ENCODE data around the gene SPTB. TPM values are rescaled to one million over a fixed set of nuclear protein-coding genes. Genes with fewer than 3 reads are reported as not detected.

Gene SPTB
- total and polyA plus RNA-seq, 10 donors, result 0.06 to 20.9 (median 3.9) TPM

DNA sequence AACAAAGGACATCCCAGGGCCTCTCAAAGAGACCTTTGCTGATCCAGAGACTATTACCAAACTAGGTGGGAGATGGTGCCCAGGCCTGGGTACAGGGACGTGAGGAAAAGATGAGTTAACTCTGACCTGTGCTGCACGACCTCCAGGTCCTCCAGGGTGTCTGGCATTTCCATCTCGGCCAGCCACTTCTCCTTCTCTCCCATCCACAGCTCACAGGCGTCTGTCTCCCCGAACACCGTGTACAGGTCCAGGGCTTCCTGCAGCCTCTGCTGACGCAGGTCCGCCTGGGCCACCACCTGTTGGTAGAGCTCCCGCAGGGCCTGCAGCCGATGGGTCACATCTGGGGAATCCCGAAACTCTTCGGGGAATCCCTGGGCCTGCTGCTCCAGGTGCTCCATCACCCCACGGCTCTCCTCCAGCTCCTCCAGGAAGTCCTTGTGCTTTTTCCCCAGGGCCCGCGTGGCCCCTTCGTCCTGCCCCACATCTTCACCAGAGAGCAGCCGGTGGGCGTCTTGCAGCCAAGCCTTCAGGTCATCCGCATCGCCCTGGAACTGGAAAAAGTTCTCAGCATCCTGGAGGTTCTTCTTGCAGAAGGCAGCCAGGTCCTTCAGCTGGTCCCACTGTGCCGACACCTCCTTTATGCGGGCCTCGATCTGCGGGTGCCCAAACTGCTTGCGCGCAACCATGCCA is 86.7 kb downstream of the SPTB start:
- H3K4me3 ChIP-seq, result no peak overlapping the region

DNA sequence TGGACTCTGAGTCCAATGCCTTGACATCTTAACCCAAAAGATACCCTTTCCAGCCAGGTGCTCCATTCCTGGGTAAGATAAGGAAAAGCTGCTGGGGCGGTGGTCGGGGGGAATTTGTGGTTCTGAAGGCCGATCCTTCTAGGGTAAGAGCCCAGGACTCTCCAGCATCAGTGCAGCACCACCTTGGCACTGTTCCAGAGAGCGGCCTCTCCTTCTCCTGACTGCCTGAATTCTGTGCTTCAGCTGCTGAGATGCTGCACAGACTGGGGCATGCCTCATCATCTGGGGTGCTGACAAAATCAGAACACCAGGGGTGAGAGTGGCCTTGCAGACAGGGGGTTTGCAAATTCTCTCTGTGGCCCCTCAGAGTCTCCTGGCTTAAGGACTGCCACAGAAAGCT is 87.5 kb downstream of the SPTB start:
- 82 to 92% (median 89%) methylated on average over 2 to 4 of the region's 4 CpGs for WGBS, 5 donors
- intact Hi-C loops (cut with DNase I; ENCODE audit: low total_unique reads), result no loop called here
- DNase-seq, result no peak

More for the DNA sequence above, 86.7 kb downstream of the SPTB start:
- TF ChIP-seq POLR2A (IDR thresholded peaks at IDR 0.05) (no peak), POLR2AphosphoS5 (IDR thresholded peaks at IDR 0.05) (no peak)
- TF ChIP-seq, protein P1, sequence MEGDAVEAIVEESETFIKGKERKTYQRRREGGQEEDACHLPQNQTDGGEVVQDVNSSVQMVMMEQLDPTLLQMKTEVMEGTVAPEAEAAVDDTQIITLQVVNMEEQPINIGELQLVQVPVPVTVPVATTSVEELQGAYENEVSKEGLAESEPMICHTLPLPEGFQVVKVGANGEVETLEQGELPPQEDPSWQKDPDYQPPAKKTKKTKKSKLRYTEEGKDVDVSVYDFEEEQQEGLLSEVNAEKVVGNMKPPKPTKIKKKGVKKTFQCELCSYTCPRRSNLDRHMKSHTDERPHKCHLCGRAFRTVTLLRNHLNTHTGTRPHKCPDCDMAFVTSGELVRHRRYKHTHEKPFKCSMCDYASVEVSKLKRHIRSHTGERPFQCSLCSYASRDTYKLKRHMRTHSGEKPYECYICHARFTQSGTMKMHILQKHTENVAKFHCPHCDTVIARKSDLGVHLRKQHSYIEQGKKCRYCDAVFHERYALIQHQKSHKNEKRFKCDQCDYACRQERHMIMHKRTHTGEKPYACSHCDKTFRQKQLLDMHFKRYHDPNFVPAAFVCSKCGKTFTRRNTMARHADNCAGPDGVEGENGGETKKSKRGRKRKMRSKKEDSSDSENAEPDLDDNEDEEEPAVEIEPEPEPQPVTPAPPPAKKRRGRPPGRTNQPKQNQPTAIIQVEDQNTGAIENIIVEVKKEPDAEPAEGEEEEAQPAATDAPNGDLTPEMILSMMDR (IDR thresholded peaks at IDR 0.05 in 8 of 11, conservative IDR thresholded peaks at IDR 0.05 in 3 of 11), result no peak
- DNase-seq, result no peak
- 89 to 94% (median 92%) methylated on average over 26 of the region's 26 CpGs for WGBS, 5 donors
- Histone ChIP-seq H3K27ac (no peak overlapping the region), H3K27me3 (replicated peaks in 1 of 7) (no peaks in the 10 kb centered on the region), H3K4me1 (peaks cover 0 to 7% (median 0%) of the 10 kb centered on the region in 6 donors), H3K36me3 (no peaks in the 10 kb centered on the region), H3K9me3 (no peaks in the 10 kb centered on the region)
- intact Hi-C loops (cut with DNase I; ENCODE audit: low total_unique reads), result no loop called here

DNA sequence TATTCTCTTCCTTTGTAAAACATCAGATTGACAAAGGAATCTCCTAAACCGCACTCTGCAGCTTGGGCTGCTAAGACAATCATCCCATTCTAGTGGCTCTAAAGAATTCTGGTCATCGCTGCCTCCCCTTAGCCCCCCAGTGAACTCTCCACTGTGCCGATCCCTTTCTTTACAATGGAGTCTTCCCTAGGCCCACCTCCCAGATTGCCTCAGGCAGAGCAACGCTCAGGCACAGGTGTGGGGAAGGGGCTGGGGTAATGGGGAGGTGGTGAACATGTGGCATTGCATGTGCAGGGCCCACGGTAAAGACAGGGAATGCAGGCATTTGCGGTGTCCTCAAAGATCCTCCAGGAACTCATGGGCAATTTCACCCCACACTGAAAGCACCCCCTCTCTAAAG is 89.2 kb downstream of the SPTB start:
- H3K27ac ChIP-seq, result no peak overlapping the region
- intact Hi-C loops (cut with DNase I; ENCODE audit: low total_unique reads), result no loop called here
- H3K9me3 ChIP-seq, result no peaks in the 10 kb centered on the region
- WGBS, 5 donors, result 83 to 89% (median 86%) methylated on average over 6 of the region's 6 CpGs
- no peak for DNase-seq
- TF ChIP-seq, protein P1 (IDR thresholded peaks at IDR 0.05 in 8 of 11, conservative IDR thresholded peaks at IDR 0.05 in 3 of 11), result no peak
- no peak for TF ChIP-seq POLR2AphosphoS5 (IDR thresholded peaks at IDR 0.05)
- TF ChIP-seq POLR2A (IDR thresholded peaks at IDR 0.05), result no peak
- H3K4me3 ChIP-seq, result no peak overlapping the region
- H3K4me1 ChIP-seq, result peaks cover 0 to 17% (median 8%) of the 10 kb centered on the region in 6 donors
- no peaks in the 10 kb centered on the region for H3K27me3 ChIP-seq (replicated peaks in 1 of 7)
- no peaks in the 10 kb centered on the region for H3K36me3 ChIP-seq

More for the DNA sequence above, 87.5 kb downstream of the SPTB start:
- H3K4me3 ChIP-seq, result no peak overlapping the region
- TF ChIP-seq POLR2A (IDR thresholded peaks at IDR 0.05) (no peak), POLR2AphosphoS5 (IDR thresholded peaks at IDR 0.05) (no peak)
- TF ChIP-seq, protein P1 (IDR thresholded peaks at IDR 0.05 in 8 of 11, conservative IDR thresholded peaks at IDR 0.05 in 3 of 11), result no peak
- peaks cover 0 to 9% (median 1%) of the 10 kb centered on the region in 6 donors for H3K4me1 ChIP-seq
- no peaks in the 10 kb centered on the region for H3K36me3 ChIP-seq
- H3K27ac ChIP-seq, result no peak overlapping the region
- no peaks in the 10 kb centered on the region for H3K27me3 ChIP-seq (replicated peaks in 1 of 7)
- no peaks in the 10 kb centered on the region for H3K9me3 ChIP-seq

DNA sequence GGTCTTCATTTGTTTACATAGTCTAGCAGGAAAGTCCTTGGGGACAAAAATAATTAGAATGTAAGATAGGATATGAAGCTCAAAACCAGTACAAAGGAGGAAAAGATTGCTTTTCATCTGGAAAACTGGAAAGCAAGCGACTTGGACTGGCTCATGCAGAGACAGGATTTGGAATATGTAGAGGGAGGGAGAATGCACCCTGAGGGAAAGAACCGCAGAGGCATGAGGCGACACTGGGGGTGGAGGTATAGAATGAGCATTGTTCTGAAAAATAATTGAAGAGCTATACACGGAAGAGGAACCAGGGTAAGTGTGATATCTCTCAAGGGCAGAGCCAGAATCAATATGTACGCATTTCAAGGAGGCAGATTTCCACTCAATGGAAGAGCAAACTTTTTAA is 90.0 kb downstream of the SPTB start:
- intact Hi-C loops (cut with DNase I; ENCODE audit: low total_unique reads), result no loop called here
- WGBS, 5 donors, result 68 to 75% (median 74%) methylated on average over 5 of the region's 5 CpGs
- DNase-seq, result no peak

More for the DNA sequence above, 90.0 kb downstream of the SPTB start:
- Histone ChIP-seq H3K9me3 (no peaks in the 10 kb centered on the region), H3K36me3 (no peaks in the 10 kb centered on the region), H3K4me1 (peaks cover 0 to 17% (median 8%) of the 10 kb centered on the region in 6 donors), H3K4me3 (no peak overlapping the region), H3K27me3 (replicated peaks in 1 of 7) (no peaks in the 10 kb centered on the region), H3K27ac (peak overlapping the region in 1 of 8 donors; percentile 3)
- TF ChIP-seq POLR2AphosphoS5 (IDR thresholded peaks at IDR 0.05) (no peak), POLR2A (IDR thresholded peaks at IDR 0.05) (no peak)
- TF ChIP-seq, protein P1 (IDR thresholded peaks at IDR 0.05 in 8 of 11, conservative IDR thresholded peaks at IDR 0.05 in 3 of 11), result no peak
